ENCODE measurements around the gene KLB. TPM values are rescaled to one million over a fixed set of nuclear protein-coding genes. Genes with fewer than 3 reads are reported as not detected.

Gene KLB
- total RNA-seq, 4 donors from 2014 or later, result 9.1 to 50.3 (median 33.5) TPM

DNA sequence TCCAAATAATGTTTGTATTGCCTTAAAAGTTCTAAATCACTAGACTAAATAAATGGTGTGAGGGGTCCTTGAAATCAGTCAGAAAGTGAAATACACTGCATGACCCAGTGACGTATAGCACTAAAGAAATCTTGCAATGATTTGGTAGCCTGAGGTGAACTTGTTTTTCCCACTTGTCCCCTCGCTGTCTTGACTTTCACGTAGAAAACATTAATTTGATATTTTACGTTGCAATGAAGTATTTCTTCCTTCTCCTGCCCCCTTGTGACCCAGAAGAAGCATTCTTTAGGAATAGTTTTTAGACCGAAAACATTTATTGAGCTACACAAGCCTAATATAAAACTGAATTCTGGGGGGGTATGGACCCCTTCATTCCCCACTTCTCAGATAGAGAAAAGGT is 3.7 kb downstream of the KLB start:
- TF ChIP-seq, protein P1, sequence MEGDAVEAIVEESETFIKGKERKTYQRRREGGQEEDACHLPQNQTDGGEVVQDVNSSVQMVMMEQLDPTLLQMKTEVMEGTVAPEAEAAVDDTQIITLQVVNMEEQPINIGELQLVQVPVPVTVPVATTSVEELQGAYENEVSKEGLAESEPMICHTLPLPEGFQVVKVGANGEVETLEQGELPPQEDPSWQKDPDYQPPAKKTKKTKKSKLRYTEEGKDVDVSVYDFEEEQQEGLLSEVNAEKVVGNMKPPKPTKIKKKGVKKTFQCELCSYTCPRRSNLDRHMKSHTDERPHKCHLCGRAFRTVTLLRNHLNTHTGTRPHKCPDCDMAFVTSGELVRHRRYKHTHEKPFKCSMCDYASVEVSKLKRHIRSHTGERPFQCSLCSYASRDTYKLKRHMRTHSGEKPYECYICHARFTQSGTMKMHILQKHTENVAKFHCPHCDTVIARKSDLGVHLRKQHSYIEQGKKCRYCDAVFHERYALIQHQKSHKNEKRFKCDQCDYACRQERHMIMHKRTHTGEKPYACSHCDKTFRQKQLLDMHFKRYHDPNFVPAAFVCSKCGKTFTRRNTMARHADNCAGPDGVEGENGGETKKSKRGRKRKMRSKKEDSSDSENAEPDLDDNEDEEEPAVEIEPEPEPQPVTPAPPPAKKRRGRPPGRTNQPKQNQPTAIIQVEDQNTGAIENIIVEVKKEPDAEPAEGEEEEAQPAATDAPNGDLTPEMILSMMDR (IDR thresholded peaks at IDR 0.05; ENCODE audit: low read depth), result no peak

DNA sequence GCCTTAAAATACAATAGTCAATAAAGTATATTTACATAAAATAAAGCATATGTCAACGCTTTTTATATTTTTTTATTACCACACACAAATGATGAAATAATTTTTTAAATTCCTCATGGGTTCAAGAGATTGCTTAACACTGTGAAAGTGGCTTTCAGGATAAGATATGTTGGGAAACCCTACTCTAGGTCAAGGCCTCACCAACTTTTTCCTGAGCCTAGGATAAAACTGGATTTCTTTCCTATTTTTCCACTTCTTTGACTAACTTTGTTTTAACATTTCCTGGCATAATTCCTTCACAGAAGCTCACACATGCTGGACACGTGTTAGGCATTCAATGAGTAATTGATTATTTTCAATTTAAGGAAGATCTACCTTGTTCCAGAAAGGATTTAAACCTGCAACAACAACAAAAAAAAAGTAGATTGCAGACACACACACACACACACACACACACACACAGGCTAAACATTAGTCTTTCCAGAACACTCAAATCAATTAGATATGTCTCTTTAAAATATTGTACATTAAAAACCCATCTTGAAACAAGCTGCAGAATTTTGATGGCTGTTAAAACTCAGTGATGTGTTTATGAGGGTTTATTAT is 9.1 kb downstream of the KLB start:
- TF ChIP-seq, protein P1 (IDR thresholded peaks at IDR 0.05; ENCODE audit: low read depth), result no peak

DNA sequence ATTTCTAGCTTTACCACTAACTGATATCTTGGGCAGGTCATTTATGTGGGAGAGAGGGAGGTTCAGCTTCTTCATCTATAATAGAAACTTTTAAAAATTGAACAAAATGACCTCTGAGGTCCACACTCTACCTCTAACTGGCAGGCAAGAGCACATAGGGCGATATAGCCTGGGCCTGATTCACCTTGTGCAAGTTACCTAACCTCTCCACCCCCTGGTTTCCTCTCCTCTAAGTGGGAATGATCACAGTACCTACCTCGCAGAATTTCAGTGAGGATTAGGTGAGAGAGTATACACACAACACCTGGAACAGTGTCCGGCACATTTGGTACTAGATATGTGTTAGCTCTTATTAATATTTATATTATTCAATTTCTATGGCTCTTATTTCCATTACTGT is 15.5 kb downstream of the KLB start:
- TF ChIP-seq, protein P1 (IDR thresholded peaks at IDR 0.05; ENCODE audit: low read depth), result no peak

DNA sequence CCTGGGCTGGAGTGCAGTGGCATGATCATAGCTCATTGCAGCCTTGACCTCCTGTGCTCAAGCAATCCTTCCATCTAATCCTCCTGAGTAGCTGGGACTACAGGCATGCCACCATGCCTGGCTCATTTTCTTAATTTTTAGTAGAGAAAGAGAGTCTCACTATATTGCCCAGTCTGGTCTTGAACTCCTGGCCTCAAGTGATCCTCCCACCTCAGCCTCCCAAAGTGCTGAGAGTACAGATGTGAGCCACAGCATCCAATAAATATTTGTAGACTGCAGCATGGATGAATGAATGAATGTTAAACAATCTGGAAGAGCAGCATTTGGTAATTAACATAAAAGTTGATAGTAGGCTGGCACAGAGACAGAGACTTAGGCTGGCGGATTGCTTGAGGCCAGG is 20.0 kb downstream of the KLB start:
- TF ChIP-seq, protein P1 (IDR thresholded peaks at IDR 0.05; ENCODE audit: low read depth), result no peak

DNA sequence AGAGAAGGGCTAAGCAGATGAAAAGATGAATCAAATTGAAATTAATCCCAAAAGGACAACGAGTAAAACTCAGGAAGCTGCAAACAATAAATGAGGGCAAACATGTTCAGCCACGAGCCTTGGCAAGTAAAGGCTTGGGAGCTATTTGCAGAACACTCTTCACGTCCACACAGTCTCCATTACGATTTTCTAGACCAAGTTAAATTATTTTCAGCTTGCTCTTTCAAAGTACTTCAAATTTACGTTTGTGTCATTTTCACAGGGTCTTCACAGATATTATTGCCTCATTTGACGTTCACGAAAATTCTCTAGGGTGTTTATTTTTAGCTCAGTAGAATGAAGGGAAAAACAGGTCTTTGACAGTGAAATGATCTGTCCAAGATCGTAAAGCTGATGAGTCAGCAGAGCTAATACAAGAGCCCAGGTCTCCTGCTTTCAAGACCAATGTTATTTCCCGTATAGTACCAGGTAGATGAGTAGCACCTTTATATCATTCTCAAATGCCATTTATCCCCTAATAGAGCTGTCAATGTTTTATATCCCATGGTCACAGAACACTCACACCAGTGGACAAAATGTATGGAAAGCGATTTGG is 20.9 kb downstream of the KLB start:
- TF ChIP-seq, protein P1 (IDR thresholded peaks at IDR 0.05; ENCODE audit: low read depth), result no peak

DNA sequence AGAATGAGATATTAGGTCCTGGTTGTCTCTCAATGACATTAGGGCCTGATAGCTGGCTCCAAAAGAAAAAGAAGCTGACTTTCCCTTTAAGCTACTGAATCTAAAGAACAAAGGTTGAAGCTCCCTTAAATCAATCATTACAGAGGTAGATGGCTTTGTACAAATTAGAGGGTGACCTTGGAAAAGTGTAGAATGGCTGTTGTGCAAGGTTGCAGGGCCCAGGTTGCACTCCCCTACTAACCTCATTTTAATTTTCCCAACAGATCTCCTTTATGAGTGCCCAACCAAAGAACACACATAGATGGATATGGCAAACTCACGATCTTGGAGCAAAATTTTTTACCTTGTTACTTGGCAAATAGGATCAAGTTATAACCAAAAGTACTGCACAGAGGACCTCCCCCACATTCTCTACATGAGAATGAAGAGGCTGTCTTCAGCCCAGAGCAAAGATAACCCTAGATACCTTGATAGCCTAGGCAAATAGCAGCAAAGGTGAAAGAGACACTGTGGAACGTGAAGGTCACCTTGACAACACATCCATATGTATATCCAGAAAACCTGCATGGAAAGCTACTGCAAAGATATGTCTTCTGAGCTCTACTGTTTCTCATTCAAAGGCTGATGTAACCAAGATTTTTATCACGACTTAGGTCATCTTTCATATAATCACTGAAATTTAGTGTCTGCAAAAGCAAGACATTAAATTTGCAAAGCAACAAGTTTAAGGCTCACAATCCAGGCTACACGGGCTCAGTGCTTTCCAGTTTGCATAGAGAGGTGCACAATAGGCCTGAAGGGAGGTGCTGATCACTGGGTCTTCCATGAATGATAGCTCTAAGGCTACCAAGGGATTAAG is 23.0 kb downstream of the KLB start:
- TF ChIP-seq, protein P1 (IDR thresholded peaks at IDR 0.05; ENCODE audit: low read depth), result no peak

DNA sequence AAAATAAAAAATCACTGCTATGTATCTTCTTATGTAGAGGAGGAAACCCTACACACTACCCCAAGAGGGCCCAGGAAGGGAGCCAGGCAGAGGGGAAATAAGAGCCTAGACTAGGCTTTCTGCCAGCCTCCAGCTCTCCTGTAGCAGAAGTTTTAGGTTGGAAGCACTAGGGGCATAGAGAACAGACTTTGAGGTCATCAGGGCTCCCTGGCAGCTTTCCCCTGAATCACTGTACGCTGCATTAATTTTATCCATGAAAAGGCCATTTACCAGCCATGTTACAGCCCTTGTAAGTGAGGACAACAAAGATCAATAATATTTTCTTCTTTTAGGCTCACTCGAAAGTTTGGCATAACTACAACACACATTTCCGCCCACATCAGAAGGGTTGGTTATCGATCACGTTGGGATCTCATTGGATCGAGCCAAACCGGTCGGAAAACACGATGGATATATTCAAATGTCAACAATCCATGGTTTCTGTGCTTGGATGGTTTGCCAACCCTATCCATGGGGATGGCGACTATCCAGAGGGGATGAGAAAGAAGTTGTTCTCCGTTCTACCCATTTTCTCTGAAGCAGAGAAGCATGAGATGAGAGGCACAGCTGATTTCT is 27.3 kb downstream of the KLB start:
- TF ChIP-seq, protein P1 (IDR thresholded peaks at IDR 0.05; ENCODE audit: low read depth), result no peak
